NCI-H2171 (cell line): ENCODE results near the gene OSGEP.
A peak's percentile ranks its signal among the peaks of the same experiment; 100 is the strongest.
"Not testable (repeated sequence)": the region's sequence is repeated elsewhere in the genome, so short reads cannot be mapped to it uniquely, and the experiment has no call there.

Experiments
- DNase-seq: peaks from one replicate; lab custom pipeline; 2025; lab: John Stamatoyannopoulos, UW

OSGEP gene

GRCh38 chr14:20469890-20470602 lies 15.4 kb upstream of the OSGEP start:
- DNase-seq, result peak; percentile 50

DNA sequence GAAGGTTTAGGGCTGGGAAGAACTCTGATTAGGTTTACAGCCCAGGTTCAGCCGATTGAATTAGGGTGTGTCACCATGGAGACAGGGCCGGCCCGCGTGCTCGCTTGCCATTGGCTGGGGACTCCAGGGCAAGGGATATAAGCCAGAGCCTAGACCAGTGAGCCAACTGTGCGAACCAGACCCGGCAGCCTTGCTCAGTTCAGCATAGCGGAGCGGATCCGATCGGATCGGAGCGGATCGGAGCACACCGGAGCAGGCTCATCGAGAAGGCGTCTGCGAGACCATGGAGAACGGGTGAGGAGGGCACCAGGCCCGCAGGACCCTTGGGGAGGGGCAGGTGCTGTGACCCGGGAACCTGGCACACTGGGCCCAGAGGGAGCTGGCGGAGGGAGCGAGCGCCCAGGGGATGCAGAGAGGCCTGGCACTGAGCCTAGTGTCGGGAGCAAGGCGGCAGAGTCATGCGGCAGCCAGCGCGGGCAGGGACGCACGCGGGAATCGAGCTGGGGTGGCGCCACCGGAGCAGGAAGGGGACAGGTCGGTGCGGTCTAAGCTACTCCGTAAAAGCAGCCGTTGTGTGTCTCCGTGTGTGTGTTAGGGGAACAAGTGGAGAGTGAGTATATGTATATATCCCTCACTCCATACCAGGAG lies 14.8 kb upstream of the OSGEP start, which contains the start of gene PNP:
Gene PNP, plus strand, starts transcription at position 165 of the 648 bp plus-strand sequence. Its CDS starts 119 bp downstream, at position 284.
- peak; percentile 98 for DNase-seq

DNA sequence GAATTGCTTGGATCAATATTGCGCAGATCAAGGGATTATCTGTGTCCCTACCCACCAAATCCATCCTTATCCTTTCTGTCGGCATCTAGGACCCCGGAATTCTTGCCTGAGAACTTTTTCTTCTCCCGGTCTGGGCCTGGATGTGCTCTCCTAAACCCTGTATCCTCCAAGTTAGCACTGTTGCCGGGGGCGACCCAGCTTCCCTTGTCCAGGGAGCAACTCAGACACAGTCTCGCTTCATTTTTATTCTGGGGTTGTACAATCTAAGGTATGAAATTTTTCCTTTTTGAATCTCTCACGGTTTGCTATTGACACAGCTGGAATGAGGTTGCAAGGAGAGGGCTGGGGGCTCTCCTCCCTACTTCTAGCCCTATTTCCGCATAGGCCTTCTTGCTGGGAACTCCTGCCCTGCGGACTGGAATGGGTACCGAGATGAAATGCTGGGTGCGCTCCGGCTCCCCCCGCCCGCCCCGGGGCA lies 14.2 kb upstream of the OSGEP start:
- no peak for DNase-seq

- DNase-seq, result peak; percentile 100
Measured at GRCh38 chr14:20461225-20462141, 6.9 kb upstream of the OSGEP start, which contains the start of gene PIP4P1. TSS of gene PIP4P1 (minus strand) at chr14:20461434. CDS start at chr14:20461325, 109 bp downstream.

DNA sequence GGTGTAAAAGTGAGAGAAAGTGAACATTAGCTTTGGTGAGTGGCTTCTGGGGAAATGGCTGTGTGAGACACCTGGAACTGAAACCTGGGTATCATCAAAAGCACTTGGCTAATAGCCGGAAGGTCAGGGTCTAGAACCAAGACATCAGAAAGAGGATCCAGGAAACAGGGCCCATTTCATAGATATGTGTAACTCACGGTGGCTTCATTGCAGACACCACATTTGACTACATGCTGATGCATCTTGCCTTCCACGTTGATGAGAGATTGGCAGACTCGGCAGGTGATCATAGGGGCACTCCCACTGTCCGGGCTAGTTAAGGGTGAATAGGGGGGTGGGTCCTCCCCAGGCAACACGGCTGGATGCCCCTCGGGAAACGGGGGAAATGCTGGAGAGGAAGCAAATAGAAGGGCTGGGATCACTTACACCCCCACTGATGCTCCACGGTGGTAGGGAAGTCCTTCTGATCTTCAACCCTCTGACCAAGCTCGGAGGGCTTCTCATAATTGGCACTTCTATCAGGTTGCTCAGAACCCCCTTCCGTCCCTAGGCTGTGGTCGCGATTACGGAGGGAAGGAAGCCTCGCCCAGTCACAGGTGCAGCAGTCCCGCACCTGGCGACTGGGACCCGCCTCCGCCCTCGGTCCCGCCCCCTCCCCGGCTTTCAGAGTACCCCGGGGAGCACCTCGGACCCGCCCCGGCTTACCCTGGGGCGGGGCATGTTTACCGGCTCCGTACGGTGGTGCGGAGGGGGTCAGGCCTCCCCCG lies 6.0 kb upstream of the OSGEP start:
- DNase-seq, result peak; percentile 77

DNA sequence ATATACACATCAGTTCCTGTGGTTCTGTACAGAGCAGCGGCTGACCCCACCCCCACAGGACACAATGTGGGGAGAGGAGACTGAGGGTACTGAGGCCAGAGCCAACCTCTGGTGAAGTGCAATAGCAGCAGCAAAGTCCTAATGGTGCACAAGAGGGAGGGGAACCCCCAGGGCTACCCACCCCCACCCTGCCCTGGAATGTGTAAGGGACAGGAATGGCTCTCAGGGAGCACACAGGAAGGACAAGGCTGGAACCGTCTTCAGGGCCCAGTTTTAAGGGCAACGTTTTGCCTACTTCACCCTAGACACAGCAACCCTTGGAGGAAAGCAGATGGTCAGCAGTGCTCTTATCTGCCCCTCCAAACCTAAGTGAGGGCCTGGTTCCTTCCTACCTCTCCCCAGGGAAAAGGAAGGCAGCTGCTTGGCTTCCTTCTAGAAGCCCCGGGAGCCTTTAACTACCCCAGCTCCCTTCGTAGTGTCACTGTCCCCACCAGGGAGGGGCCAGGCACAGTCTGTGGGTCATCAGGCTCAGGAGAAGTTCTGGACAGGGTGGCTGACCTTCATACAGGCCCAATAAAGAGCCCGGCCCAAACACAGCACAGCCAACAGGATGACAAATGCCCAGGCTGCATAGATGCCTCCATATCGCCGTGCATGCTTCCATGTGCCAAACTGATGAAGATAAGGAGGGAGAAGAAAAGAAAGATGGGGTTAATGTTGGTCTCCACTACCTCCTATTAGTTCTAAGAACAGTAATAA lies 3.6 kb upstream of the OSGEP start:
- DNase-seq, result no peak

GRCh38 chr14:20456971-20457370 lies 2.4 kb upstream of the OSGEP start:
- DNase-seq, result no peak

DNA sequence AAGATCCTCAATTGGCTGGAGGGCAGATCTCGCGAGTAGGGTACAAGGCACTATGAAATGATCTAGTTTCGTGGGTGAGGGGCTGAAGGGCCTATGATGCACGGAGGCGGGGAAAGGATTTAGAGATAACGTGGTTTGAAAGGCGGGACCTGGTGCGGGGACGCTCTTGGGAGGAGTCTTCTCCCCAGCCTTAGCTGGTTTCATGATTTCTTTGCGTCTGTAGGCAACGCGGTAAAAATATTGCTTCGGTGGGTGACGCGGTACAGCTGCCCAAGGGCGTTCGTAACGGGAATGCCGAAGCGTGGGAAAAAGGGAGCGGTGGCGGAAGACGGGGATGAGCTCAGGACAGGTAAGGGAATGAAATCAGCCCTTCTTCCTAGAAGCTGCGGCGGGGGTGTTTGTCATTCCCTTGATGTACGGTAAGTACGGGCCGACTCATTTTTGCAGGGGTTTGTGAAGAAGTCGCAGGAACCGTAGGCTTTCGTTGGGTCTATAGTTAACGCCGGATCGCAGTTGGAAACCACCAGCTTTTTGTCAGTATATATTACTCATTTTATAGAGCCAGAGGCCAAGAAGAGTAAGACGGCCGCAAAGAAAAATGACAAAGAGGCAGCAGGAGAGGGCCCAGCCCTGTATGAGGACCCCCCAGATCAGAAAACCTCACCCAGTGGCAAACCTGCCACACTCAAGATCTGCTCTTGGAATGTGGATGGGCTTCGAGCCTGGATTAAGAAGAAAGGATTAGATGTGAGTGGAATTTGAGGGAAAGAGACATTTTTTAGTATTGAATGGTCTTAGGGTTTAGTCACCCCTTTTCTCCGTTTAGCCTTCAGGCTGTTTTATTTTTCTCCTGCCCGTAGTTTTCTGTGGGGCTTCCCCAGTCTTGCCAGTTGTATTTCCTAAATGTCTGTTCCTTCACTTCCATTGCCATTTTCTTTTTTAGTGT lies 1.0 kb upstream of the OSGEP start:
- DNase-seq, result peak; percentile 99

GRCh38 chr14:20452831-20453230 lies 1.8 kb downstream of the OSGEP start:
- not testable (repeated sequence) for DNase-seq

DNA sequence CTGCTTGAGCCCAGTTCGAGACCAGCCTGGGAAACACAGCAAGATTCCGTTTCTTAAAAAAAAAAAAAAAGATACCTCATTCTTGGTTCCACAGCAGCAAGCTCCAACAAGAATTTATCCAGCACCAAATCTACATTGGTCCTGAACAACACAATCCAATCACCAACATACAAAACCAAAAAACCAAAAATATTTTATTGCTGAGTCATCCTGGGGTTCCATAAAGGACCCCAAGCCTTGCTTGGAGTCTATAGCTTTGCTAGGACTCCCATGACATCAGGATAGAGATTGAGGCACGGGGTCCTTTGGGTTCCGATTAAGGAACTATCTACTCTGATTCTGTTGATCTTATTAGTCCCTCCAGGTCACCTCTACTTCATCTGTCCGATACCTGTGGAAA lies 7.7 kb downstream of the OSGEP start:
- DNase-seq, result no peak

DNA sequence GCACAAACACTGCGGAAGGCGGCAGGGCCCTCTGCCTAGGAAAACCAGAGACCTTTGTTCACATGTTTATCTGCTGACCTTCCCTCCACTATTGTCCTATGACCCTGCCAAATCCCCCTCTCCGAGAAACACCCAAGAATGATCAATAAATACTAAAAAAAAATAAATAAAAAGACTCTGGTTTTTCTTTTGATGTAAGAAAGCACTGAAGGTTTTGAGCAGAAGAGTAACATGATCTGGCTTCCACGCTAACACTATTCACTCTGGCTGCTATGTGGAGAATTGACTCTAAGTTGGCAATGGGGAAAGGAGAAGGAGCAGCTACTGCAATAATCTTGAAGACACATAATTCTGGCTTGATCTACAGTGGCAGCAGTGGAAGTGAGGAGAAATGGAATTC lies 11.0 kb downstream of the OSGEP start:
- DNase-seq, result not testable (repeated sequence)

- no peak for DNase-seq
Measured at GRCh38 chr14:20441461-20441860, 13.2 kb downstream of the OSGEP start.

DNA sequence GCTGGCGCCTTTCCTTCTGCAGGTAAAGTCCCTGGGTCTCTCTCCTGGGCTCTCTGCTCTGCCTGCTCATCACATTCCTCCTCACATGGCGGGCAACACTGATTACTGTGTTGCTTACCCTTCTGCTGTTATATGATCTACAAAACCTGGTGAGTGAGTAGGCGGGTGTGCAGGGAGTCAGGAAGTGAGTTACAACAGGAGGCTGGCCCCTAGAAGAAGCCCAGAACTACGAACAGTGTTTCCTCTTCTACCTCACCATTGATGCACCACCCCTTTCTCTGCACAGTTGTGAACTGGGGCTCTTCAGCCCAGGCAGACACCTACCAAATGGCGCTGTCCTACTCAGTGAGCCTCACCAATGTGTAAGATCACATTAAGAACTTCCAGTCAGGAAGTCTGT lies 13.7 kb downstream of the OSGEP start:
- no peak for DNase-seq

DNA sequence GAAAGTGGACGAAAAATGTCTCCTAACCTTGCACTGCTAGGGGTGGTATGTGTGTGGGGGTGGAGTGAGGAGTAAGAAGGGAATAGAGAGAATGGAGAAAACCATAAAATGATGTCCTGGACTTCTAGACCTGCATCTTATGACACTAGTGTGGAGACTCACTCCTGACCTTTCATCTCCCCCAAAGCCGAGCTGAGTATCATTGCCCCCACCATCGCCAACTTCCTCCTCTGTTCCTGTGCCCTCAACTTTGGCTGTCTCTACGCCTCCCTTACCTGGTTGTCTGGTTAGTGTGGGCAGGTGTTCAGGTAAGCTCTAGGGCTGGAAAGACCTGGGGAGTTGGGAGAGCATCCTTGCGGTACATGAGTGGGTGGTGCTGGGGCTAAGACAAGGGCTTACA lies 14.1 kb downstream of the OSGEP start:
- DNase-seq, result no peak

DNA sequence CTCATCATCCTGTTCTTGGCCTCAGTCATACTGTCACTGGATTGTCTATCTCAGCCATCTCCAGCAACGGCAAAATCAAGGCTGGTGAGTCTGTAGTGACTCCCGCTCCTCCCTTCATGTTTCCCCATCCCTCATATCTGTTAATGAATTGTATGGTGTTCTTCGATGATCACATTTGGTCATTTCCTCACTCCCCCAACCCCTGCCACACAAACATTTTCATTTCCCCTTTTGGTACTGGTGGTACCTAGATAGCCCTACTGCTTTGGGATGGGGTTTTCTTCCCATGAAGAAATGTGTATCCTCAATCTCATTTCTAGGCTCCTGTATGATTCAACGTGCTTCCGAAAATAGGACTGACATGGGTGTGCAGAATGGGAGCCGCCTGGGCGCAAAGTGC lies 15.9 kb downstream of the OSGEP start:
- no peak for DNase-seq

- no peak for DNase-seq
Measured at GRCh38 chr14:20436363-20436755, 18.3 kb downstream of the OSGEP start.

DNA sequence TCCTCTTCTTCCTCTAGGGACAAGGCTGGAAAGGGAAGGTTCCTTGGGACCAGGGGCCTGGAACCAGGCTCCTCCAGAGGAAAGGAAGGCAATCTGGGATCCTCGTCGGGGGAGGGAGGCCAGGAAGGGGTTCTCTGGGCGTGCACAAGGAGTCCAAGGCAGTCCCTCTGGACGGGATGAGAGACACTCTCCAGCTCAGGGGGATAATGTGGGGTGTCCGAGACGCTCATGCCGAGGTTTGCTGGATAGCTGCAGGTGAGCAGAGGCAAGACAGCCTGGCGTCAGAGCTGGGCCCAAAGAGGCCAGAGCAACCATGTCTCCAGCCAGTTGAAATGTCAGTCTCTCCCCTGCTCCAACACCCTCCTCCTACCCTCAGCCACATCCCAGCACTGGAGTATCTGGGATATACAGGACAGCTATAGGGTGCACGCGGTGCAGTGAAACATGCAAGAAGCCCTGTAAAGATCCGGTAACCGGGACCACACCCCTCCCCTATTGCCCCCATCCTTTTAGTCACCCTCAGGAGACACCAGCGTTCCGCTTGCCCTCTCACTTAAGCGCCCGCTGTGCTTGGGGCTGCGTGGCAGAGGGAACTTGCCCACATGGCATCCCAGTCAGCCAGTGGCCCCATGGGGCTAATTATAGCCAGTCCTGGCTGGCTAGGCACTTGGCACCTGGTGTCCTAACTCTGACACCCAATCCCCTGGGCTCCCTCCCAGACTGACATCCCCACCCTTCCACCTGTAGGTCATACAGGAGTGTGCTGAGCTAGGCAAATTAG lies 18.8 kb downstream of the OSGEP start, which contains the start of gene KLHL33:
Gene KLHL33, minus strand, starts transcription at position 585 of the 781 bp plus-strand sequence. Its CDS starts 355 bp downstream, at position 230.
- DNase-seq, result peak; percentile 45

- peak; percentile 88 for DNase-seq
Measured at GRCh38 chr14:20434701-20435581, 19.7 kb downstream of the OSGEP start.
